GM23338 (cell line): Measurements from ENCODE around the gene GPR26. TPM values are rescaled to one million over a fixed set of nuclear protein-coding genes. Genes with fewer than 3 reads are reported as not detected.

ENCODE experiments used
- ATAC-seq: fragments of 200-7000 bp; cut with Tn5 transposase; 3 replicates; pipeline ENCODE4 v1.9.1; 2020
- DNase-seq: peaks from one replicate; pipeline ENCODE4 v3.0.0-alpha.2; 2015; ENCODE audit warnings: low spot score
- H2AFZ ChIP-seq: fragments of 200-600 bp; sonication (generic); 2 replicates; pipeline ENCODE4 v1.8.0; 2016; ENCODE audit warnings: antibody characterized with exemption, mild to moderate bottlenecking, moderate library complexity
- H3F3A ChIP-seq: fragments of 200-600 bp; sonication (generic); replicated peaks from 2 replicates; pipeline ENCODE4 v1.8.0; 2017; ENCODE audit warnings: antibody characterized with exemption, mixed run types, low read depth
- H3K27ac ChIP-seq: fragments of 200-600 bp; sonication (generic); 2 replicates; pipeline ENCODE4 v1.6.1; 2016; ENCODE audit warnings: low read depth
- H3K27me3 ChIP-seq: fragments of 200-600 bp; sonication (generic); 2 replicates; pipeline ENCODE4 v1.8.0; 2016; ENCODE audit warnings: mild to moderate bottlenecking, mixed run types, moderate library complexity; ENCODE audit not compliant: insufficient read depth
- H3K36me3 ChIP-seq: fragments of 200-600 bp; sonication (generic); 2 replicates; pipeline ENCODE4 v1.8.0; 2016; ENCODE audit warnings: mild to moderate bottlenecking; ENCODE audit not compliant: insufficient read depth
- H3K4me1 ChIP-seq: fragments of 200-600 bp; sonication (generic); 2 replicates; pipeline ENCODE4 v1.8.0; 2016; ENCODE audit warnings: mild to moderate bottlenecking, moderate library complexity; ENCODE audit not compliant: insufficient read depth
- H3K4me2 ChIP-seq: fragments of 200-600 bp; sonication (generic); 2 replicates; pipeline ENCODE4 v1.7.1; 2017; ENCODE audit warnings: mixed run types
- H3K4me3 ChIP-seq: fragments of 200-600 bp; sonication (generic); 2 replicates; pipeline ENCODE4 v1.6.1; 2016; ENCODE audit warnings: mixed run types
- H3K79me2 ChIP-seq: fragments of 200-600 bp; sonication (generic); replicated peaks from 2 replicates; pipeline ENCODE4 v1.8.0; 2017; ENCODE audit warnings: mild to moderate bottlenecking; ENCODE audit not compliant: insufficient read depth
- H3K9me2 ChIP-seq: fragments of 200-600 bp; sonication (generic); 2 replicates; pipeline ENCODE4 v1.8.0; 2017; ENCODE audit not compliant: insufficient read depth
- H4K20me1 ChIP-seq: fragments of 200-600 bp; sonication (generic); replicated peaks from 2 replicates; pipeline ENCODE4 v1.8.0; 2017; ENCODE audit warnings: mild to moderate bottlenecking; ENCODE audit not compliant: insufficient read depth
- H3K27ac Mint-ChIP-seq: 2 replicates; pipeline ENCODE4 v1.8.0; 2020; ENCODE audit warnings: inconsistent platforms, mild to moderate bottlenecking, moderate library complexity, mixed read lengths
- H3K27me3 Mint-ChIP-seq: 3 replicates; pipeline ENCODE4 v1.8.0; 2022; ENCODE audit warnings: low read depth, mild to moderate bottlenecking, moderate library complexity, mixed read lengths, inconsistent platforms; ENCODE audit not compliant: insufficient read depth, poor library complexity
- H3K36me3 Mint-ChIP-seq: 3 replicates; pipeline ENCODE4 v1.8.0; 2021; ENCODE audit warnings: low read depth, mild to moderate bottlenecking, inconsistent platforms, moderate library complexity, mixed read lengths
- H3K4me1 Mint-ChIP-seq: 3 replicates; pipeline ENCODE4 v1.8.0; 2020; ENCODE audit warnings: mild to moderate bottlenecking, inconsistent platforms, mixed read lengths
- H3K4me3 Mint-ChIP-seq: 3 replicates; pipeline ENCODE4 v1.8.0; 2021; ENCODE audit warnings: moderate library complexity, mild to moderate bottlenecking, inconsistent platforms, mixed read lengths
- H3K9me3 Mint-ChIP-seq: 3 replicates; pipeline ENCODE4 v1.8.0; 2020; ENCODE audit warnings: moderate library complexity, mild to moderate bottlenecking, inconsistent platforms, mixed read lengths
- CREB1 ChIP-seq: fragments of 250-450 bp; sonication (Bioruptor Pico); IDR thresholded peaks from 2 replicates; pipeline ENCODE4 v1.5.0; 2020; ENCODE audit warnings: low read depth, mild to moderate bottlenecking, moderate library complexity
- EZH2 ChIP-seq: fragments of 200-600 bp; sonication (generic); IDR thresholded peaks from one replicate; pipeline ENCODE4 v1.8.0; 2017; ENCODE audit warnings: antibody characterized with exemption, mild to moderate bottlenecking, low read depth; ENCODE audit not compliant: unreplicated experiment
- EZH2phosphoT487 ChIP-seq: fragments of 200-600 bp; sonication (generic); IDR thresholded peaks from one replicate; pipeline ENCODE4 v1.8.1; 2018; ENCODE audit warnings: antibody characterized with exemption; ENCODE audit not compliant: unreplicated experiment
- JUNB ChIP-seq: IDR thresholded peaks from one replicate; pipeline ENCODE4 v1.6.1; 2016; ENCODE audit warnings: antibody characterized with exemption; ENCODE audit not compliant: unreplicated experiment
- POLR2AphosphoS5 ChIP-seq: IDR thresholded peaks from 2 replicates; pipeline ENCODE4 v1.6.1; 2016; ENCODE audit warnings: antibody characterized with exemption, low read depth
- STAT1 ChIP-seq: IDR thresholded peaks from one replicate; pipeline ENCODE4 v1.6.1; 2016; ENCODE audit warnings: antibody characterized with exemption; ENCODE audit not compliant: unreplicated experiment
- ZNF114 ChIP-seq: fragments of 250-450 bp; sonication (Bioruptor Pico); IDR thresholded peaks from 2 replicates; pipeline ENCODE4 v1.5.0; 2020; ENCODE audit warnings: mild to moderate bottlenecking, moderate library complexity
- ZNF331 ChIP-seq: fragments of 250-450 bp; sonication (Bioruptor Pico); IDR thresholded peaks from 2 replicates; pipeline ENCODE4 v1.5.0; 2020; ENCODE audit warnings: low read depth, mild to moderate bottlenecking, moderate library complexity
- polyA plus RNA-seq: library from polyadenylated mRNA; unstranded; fragments of >200 nt; fragmentation: Nextera tagmentation; extraction: Ambion mirVana; gene quantifications from 2 replicates; pipeline ENCODE4 v1.2.1, GENCODE V29; 2016
- total RNA-seq: library from RNA; depleted of rRNA; stranded (reverse); fragments of >200 nt; shearing (Covaris generic); gene quantifications from 2 replicates; pipeline ENCODE4 v1.2.3, GENCODE V29; 2014
- TF ChIP-seq, protein P1 (sequence below): IDR thresholded peaks from one replicate; pipeline ENCODE4 v1.6.1; 2018; ENCODE audit warnings: antibody characterized with exemption; ENCODE audit not compliant: unreplicated experiment
- TF ChIP-seq, protein P2 (sequence below), 2 experiments: fragments of 200-600 bp in 1 of 2; sonication (generic) in 1 of 2; conservative IDR thresholded peaks; 2 replicates each; pipeline versions ENCODE4 v1.5.1 to v1.6.1; 2016 to 2017; ENCODE audit warnings: antibody characterized with exemption in 2 of 2, low read depth in 2 of 2, mild to moderate bottlenecking in 2 of 2, moderate library complexity in 1 of 2
- TF ChIP-seq, protein P3 (sequence below): fragments of 250-450 bp; sonication (Bioruptor Pico); IDR thresholded peaks from 2 replicates; pipeline ENCODE4 v1.5.0; 2020; ENCODE audit warnings: mild to moderate bottlenecking, moderate library complexity

Gene GPR26
- total and polyA plus RNA-seq, 2 experiments from 2014 or later: 0.06 to 0.07 TPM

DNA sequence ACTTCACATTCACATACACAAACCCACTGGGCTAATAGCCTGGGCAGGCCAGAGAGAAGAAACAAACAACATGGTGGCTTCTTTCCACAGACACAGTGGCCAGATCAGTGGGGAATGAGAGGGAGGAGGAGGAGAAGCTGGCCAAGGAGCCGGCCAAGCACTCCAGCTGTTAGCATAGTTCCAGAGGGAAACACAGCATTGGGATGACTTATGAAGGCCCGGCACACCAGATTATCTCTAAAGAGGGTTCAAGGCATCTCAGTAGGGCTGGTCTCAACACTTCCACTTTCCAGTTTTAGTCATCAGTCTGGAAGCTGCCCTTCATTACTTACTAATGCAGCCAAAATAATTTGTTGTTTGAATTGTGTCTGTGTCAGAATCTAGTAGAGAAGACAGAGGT, 42.1 kb upstream of the GPR26 start:
- Histone ChIP-seq H3K27me3 (no peaks in the 10 kb centered on the region), H3K4me1 (no peaks in the 10 kb centered on the region), H3K27ac (no peak overlapping the region), H3F3A (no peaks in the 10 kb centered on the region), H4K20me1 (no peaks in the 10 kb centered on the region), H3K36me3 (no peaks in the 10 kb centered on the region), H3K4me2 (no peak overlapping the region), H3K4me3 (no peak overlapping the region), H3K79me2 (no peaks in the 10 kb centered on the region), H2AFZ (no peak overlapping the region), H3K9me2 (no peaks in the 10 kb centered on the region)
- H3K36me3 Mint-ChIP-seq: no peaks in the 10 kb centered on the region
- H3K4me3 Mint-ChIP-seq: no peak overlapping the region
- H3K9me3 Mint-ChIP-seq: no peaks in the 10 kb centered on the region
- ATAC-seq (no peak), DNase-seq (no peak)
- no peaks in the 10 kb centered on the region for H3K27me3 Mint-ChIP-seq
- no peak for TF ChIP-seq JUNB
- TF ChIP-seq, protein P1, sequence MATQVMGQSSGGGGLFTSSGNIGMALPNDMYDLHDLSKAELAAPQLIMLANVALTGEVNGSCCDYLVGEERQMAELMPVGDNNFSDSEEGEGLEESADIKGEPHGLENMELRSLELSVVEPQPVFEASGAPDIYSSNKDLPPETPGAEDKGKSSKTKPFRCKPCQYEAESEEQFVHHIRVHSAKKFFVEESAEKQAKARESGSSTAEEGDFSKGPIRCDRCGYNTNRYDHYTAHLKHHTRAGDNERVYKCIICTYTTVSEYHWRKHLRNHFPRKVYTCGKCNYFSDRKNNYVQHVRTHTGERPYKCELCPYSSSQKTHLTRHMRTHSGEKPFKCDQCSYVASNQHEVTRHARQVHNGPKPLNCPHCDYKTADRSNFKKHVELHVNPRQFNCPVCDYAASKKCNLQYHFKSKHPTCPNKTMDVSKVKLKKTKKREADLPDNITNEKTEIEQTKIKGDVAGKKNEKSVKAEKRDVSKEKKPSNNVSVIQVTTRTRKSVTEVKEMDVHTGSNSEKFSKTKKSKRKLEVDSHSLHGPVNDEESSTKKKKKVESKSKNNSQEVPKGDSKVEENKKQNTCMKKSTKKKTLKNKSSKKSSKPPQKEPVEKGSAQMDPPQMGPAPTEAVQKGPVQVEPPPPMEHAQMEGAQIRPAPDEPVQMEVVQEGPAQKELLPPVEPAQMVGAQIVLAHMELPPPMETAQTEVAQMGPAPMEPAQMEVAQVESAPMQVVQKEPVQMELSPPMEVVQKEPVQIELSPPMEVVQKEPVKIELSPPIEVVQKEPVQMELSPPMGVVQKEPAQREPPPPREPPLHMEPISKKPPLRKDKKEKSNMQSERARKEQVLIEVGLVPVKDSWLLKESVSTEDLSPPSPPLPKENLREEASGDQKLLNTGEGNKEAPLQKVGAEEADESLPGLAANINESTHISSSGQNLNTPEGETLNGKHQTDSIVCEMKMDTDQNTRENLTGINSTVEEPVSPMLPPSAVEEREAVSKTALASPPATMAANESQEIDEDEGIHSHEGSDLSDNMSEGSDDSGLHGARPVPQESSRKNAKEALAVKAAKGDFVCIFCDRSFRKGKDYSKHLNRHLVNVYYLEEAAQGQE: no peak
- no peak for TF ChIP-seq CREB1
- no peak for TF ChIP-seq EZH2phosphoT487
- TF ChIP-seq POLR2AphosphoS5: no peak
- no peak for TF ChIP-seq ZNF331
- TF ChIP-seq EZH2: no peak
- TF ChIP-seq ZNF114 (CRISPR knock-in tag): no peak
- TF ChIP-seq, protein P2, sequence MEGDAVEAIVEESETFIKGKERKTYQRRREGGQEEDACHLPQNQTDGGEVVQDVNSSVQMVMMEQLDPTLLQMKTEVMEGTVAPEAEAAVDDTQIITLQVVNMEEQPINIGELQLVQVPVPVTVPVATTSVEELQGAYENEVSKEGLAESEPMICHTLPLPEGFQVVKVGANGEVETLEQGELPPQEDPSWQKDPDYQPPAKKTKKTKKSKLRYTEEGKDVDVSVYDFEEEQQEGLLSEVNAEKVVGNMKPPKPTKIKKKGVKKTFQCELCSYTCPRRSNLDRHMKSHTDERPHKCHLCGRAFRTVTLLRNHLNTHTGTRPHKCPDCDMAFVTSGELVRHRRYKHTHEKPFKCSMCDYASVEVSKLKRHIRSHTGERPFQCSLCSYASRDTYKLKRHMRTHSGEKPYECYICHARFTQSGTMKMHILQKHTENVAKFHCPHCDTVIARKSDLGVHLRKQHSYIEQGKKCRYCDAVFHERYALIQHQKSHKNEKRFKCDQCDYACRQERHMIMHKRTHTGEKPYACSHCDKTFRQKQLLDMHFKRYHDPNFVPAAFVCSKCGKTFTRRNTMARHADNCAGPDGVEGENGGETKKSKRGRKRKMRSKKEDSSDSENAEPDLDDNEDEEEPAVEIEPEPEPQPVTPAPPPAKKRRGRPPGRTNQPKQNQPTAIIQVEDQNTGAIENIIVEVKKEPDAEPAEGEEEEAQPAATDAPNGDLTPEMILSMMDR (conservative IDR thresholded peaks at IDR 0.05; ENCODE audit: low read depth in 2 of 2): no peak
- TF ChIP-seq, protein P3, sequence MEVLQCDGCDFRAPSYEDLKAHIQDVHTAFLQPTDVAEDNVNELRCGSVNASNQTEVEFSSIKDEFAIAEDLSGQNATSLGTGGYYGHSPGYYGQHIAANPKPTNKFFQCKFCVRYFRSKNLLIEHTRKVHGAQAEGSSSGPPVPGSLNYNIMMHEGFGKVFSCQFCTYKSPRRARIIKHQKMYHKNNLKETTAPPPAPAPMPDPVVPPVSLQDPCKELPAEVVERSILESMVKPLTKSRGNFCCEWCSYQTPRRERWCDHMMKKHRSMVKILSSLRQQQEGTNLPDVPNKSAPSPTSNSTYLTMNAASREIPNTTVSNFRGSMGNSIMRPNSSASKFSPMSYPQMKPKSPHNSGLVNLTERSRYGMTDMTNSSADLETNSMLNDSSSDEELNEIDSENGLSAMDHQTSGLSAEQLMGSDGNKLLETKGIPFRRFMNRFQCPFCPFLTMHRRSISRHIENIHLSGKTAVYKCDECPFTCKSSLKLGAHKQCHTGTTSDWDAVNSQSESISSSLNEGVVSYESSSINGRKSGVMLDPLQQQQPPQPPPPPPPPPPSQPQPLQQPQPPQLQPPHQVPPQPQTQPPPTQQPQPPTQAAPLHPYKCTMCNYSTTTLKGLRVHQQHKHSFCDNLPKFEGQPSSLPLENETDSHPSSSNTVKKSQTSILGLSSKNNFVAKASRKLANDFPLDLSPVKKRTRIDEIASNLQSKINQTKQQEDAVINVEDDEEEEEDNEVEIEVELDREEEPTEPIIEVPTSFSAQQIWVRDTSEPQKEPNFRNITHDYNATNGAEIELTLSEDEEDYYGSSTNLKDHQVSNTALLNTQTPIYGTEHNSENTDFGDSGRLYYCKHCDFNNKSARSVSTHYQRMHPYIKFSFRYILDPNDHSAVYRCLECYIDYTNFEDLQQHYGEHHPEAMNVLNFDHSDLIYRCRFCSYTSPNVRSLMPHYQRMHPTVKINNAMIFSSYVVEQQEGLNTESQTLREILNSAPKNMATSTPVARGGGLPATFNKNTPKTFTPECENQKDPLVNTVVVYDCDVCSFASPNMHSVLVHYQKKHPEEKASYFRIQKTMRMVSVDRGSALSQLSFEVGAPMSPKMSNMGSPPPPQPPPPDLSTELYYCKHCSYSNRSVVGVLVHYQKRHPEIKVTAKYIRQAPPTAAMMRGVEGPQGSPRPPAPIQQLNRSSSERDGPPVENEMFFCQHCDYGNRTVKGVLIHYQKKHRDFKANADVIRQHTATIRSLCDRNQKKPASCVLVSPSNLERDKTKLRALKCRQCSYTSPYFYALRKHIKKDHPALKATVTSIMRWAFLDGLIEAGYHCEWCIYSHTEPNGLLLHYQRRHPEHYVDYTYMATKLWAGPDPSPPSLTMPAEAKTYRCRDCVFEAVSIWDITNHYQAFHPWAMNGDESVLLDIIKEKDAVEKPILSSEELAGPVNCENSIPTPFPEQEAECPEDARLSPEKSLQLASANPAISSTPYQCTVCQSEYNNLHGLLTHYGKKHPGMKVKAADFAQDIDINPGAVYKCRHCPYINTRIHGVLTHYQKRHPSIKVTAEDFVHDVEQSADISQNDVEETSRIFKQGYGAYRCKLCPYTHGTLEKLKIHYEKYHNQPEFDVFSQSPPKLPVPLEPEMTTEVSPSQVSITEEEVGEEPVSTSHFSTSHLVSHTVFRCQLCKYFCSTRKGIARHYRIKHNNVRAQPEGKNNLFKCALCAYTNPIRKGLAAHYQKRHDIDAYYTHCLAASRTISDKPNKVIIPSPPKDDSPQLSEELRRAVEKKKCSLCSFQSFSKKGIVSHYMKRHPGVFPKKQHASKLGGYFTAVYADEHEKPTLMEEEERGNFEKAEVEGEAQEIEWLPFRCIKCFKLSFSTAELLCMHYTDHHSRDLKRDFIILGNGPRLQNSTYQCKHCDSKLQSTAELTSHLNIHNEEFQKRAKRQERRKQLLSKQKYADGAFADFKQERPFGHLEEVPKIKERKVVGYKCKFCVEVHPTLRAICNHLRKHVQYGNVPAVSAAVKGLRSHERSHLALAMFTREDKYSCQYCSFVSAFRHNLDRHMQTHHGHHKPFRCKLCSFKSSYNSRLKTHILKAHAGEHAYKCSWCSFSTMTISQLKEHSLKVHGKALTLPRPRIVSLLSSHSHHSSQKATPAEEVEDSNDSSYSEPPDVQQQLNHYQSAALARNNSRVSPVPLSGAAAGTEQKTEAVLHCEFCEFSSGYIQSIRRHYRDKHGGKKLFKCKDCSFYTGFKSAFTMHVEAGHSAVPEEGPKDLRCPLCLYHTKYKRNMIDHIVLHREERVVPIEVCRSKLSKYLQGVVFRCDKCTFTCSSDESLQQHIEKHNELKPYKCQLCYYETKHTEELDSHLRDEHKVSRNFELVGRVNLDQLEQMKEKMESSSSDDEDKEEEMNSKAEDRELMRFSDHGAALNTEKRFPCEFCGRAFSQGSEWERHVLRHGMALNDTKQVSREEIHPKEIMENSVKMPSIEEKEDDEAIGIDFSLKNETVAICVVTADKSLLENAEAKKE (CRISPR knock-in tag): no peak
- no peak for TF ChIP-seq STAT1
- H3K4me1 Mint-ChIP-seq: no peaks in the 10 kb centered on the region; the same call in 2 of the 3 replicates
- H3K27ac Mint-ChIP-seq: no peak overlapping the region
